H1 (cell line): ENCODE measurements around the gene FBLN5. TPM values are rescaled to one million over a fixed set of nuclear protein-coding genes. Genes with fewer than 3 reads are reported as not detected.

ENCODE experiments used
- CTCF ChIA-PET: fragments of 300-600 bp; sonication (Branson Sonifier 250); formaldehyde crosslinking; loops from one replicate; lab custom pipeline; 2021; ENCODE audit not compliant: partially characterized antibody; lab: Charles Lee
- POLR2A ChIA-PET: fragments of 300-600 bp; sonication (Branson Sonifier 250); formaldehyde crosslinking; loops from one replicate; lab custom pipeline; 2021; ENCODE audit warnings: inconsistent platforms; ENCODE audit not compliant: partially characterized antibody; lab: Charles Lee
- DNase-seq, 2 experiments: peaks; one replicate each; pipeline versions ENCODE4 v3.0.0 to v3.0.0-alpha.2; 2010 to 2022; ENCODE audit warnings: low spot score in 2 of 2, low read depth in 1 of 2, mixed read lengths in 1 of 2
- FAIRE-seq: peaks from 2 replicates; lab custom pipeline; 2011; peaks lifted over from hg19 to GRCh38; lab: Jason Lieb, UNC
- H2AFZ ChIP-seq: 2 replicates; pipeline ENCODE4 v1.8.1; 2012; ENCODE audit warnings: low read length, inconsistent platforms
- H2AK5ac ChIP-seq: 2 replicates; pipeline ENCODE4 v1.6.1; 2013; ENCODE audit warnings: low read depth, low read length
- H2BK120ac ChIP-seq: replicated peaks from 2 replicates; pipeline ENCODE3; 2013; ENCODE audit warnings: low read depth, low read length, inconsistent platforms
- H2BK12ac ChIP-seq: 2 replicates; pipeline ENCODE4 v1.6.1; 2013; ENCODE audit warnings: low read depth, low read length
- H2BK15ac ChIP-seq: 2 replicates; pipeline ENCODE4 v1.6.1; 2013; ENCODE audit warnings: low read length
- H2BK20ac ChIP-seq: 2 replicates; pipeline ENCODE4 v1.6.1; 2013; ENCODE audit warnings: low read length
- H2BK5ac ChIP-seq: 2 replicates; pipeline ENCODE4 v1.6.1; 2013; ENCODE audit warnings: low read depth, low read length
- H3K14ac ChIP-seq: 2 replicates; pipeline ENCODE4 v1.6.1; 2013; ENCODE audit warnings: inconsistent platforms; ENCODE audit not compliant: insufficient read length
- H3K18ac ChIP-seq: 2 replicates; pipeline ENCODE4 v1.6.1; 2013; ENCODE audit warnings: low read length; ENCODE audit errors: extremely low read depth
- H3K23ac ChIP-seq: 2 replicates; pipeline ENCODE4 v1.6.1; 2013; ENCODE audit warnings: inconsistent platforms; ENCODE audit not compliant: insufficient read length
- H3K23me2 ChIP-seq: 2 replicates; pipeline ENCODE4 v1.6.1; 2013; ENCODE audit warnings: low read depth, low read length
- H3K27ac ChIP-seq: 2 replicates; pipeline ENCODE4 v1.6.1; 2011; ENCODE audit warnings: low read depth, low read length, inconsistent platforms
- H3K27me3 ChIP-seq, 4 experiments: replicated peaks in 1 of 4; 1 replicate in 1 of 4; 2 replicates in 3 of 4; pipeline versions ENCODE4 v1.6.1 to v1.8.1; 2011 to 2013; ENCODE audit warnings: low read length in 3 of 4, mild to moderate bottlenecking in 3 of 4, inconsistent platforms in 2 of 4, mixed read lengths in 2 of 4, moderate library complexity in 1 of 4; ENCODE audit not compliant: control insufficient read depth in 3 of 4, insufficient read depth in 3 of 4; ENCODE audit errors: extremely low read depth in 1 of 4
- H3K36me3 ChIP-seq, 4 experiments: 2 replicates each; pipeline versions ENCODE4 v1.6.1 to v1.8.1; 2011 to 2013; ENCODE audit warnings: mild to moderate bottlenecking in 4 of 4, low read length in 3 of 4, moderate library complexity in 2 of 4, control low read depth in 1 of 4, inconsistent platforms in 1 of 4; ENCODE audit not compliant: insufficient read depth in 4 of 4, control insufficient read depth in 2 of 4
- H3K4ac ChIP-seq: replicated peaks from 2 replicates; pipeline ENCODE3; 2013; ENCODE audit warnings: low read length, low read depth, mixed read lengths, inconsistent platforms; ENCODE audit not compliant: insufficient read length
- H3K4me1 ChIP-seq, 4 experiments: replicated peaks in 1 of 4; 1 replicate in 1 of 4; 2 replicates in 3 of 4; pipeline versions ENCODE4 v1.6.1 to v1.8.1; 2011 to 2013; ENCODE audit warnings: low read length in 3 of 4, inconsistent platforms in 2 of 4, mixed read lengths in 1 of 4; ENCODE audit not compliant: insufficient read depth in 4 of 4, control insufficient read depth in 3 of 4
- H3K4me2 ChIP-seq, 2 experiments: 2 replicates each; pipeline versions ENCODE4 v1.6.1 to v1.8.1; 2011 to 2013; ENCODE audit warnings: low read depth in 2 of 2, low read length in 2 of 2, control low read depth in 1 of 2, inconsistent platforms in 1 of 2, mild to moderate bottlenecking in 1 of 2; ENCODE audit not compliant: insufficient read depth in 1 of 2
- H3K4me3 ChIP-seq, 4 experiments: fragments of 200-600, 300-600 bp in 1 of 4; sonication (generic), shearing (Covaris generic), sonication (Bioruptor Twin) in 1 of 4; 2 replicates each; pipeline versions ENCODE4 v1.5.1 to v1.8.1; 2011 to 2016; ENCODE audit warnings: low read length in 4 of 4, low read depth in 3 of 4, control low read depth in 2 of 4, inconsistent platforms in 2 of 4, mild to moderate bottlenecking in 2 of 4, mixed read lengths in 1 of 4, moderate library complexity in 1 of 4; ENCODE audit not compliant: insufficient read depth in 2 of 4; ENCODE audit errors: extremely low read depth in 1 of 4
- H3K56ac ChIP-seq: replicated peaks from 2 replicates; pipeline ENCODE3; 2013; ENCODE audit warnings: low read depth, mild to moderate bottlenecking, mixed read lengths, low read length, inconsistent platforms; ENCODE audit not compliant: insufficient read length
- H3K79me1 ChIP-seq: 2 replicates; pipeline ENCODE4 v1.6.1; 2013; ENCODE audit warnings: low read depth, low read length, control low read depth
- H3K79me2 ChIP-seq, 2 experiments: 2 replicates each; pipeline versions ENCODE4 v1.6.1 to v1.8.1; 2012 to 2013; ENCODE audit warnings: low read length in 2 of 2, mild to moderate bottlenecking in 2 of 2, inconsistent platforms in 1 of 2; ENCODE audit not compliant: insufficient read depth in 2 of 2, control insufficient read depth in 1 of 2
- H3K9ac ChIP-seq, 4 experiments: replicated peaks in 1 of 4; 1 replicate in 1 of 4; 2 replicates in 3 of 4; pipeline versions ENCODE4 v1.6.1 to v1.8.1; 2011 to 2013; ENCODE audit warnings: low read depth in 3 of 4, low read length in 3 of 4, control low read depth in 2 of 4, mild to moderate bottlenecking in 2 of 4, moderate library complexity in 2 of 4, inconsistent platforms in 1 of 4; ENCODE audit errors: extremely low read depth in 1 of 4
- H3K9me3 ChIP-seq, 2 experiments: 2 replicates each; pipeline versions ENCODE4 v1.6.1 to v1.8.1; 2012 to 2013; ENCODE audit warnings: mild to moderate bottlenecking in 2 of 2, moderate library complexity in 2 of 2, control low read depth in 1 of 2, inconsistent platforms in 1 of 2, low read depth in 1 of 2, low read length in 1 of 2, mixed read lengths in 1 of 2; ENCODE audit not compliant: insufficient read depth in 2 of 2
- H4K20me1 ChIP-seq, 2 experiments: replicated peaks in 1 of 2; 2 replicates each; pipeline versions ENCODE3 to v1.8.1; 2011 to 2013; ENCODE audit warnings: inconsistent platforms in 2 of 2, low read length in 2 of 2, mild to moderate bottlenecking in 1 of 2; ENCODE audit not compliant: insufficient read depth in 2 of 2, control insufficient read depth in 1 of 2
- H4K5ac ChIP-seq: 2 replicates; pipeline ENCODE4 v1.6.1; 2013; ENCODE audit warnings: low read length, low read depth, mixed read lengths, inconsistent platforms; ENCODE audit not compliant: insufficient read length
- H4K8ac ChIP-seq: 2 replicates; pipeline ENCODE4 v1.8.0; 2013; ENCODE audit warnings: mild to moderate bottlenecking, moderate library complexity, low read length, inconsistent platforms; ENCODE audit not compliant: insufficient read depth; ENCODE audit errors: extremely low read depth
- H4K91ac ChIP-seq: replicated peaks from 2 replicates; pipeline ENCODE3; 2013; ENCODE audit warnings: low read length, mixed read lengths, inconsistent platforms; ENCODE audit not compliant: insufficient read length
- CBX8 ChIP-seq: fragments of 300-800, 300-1000 bp; sonication (generic); IDR thresholded peaks from 2 replicates; pipeline ENCODE4 v1.7.1; 2016; ENCODE audit warnings: low read depth, low read length, borderline replicate concordance
- CEBPB ChIP-seq: IDR thresholded peaks from 2 replicates; pipeline ENCODE4 v1.6.1; 2012; ENCODE audit warnings: low read depth, low read length
- CHD2 ChIP-seq: IDR thresholded peaks from 2 replicates; pipeline ENCODE4 v1.6.1; 2012; ENCODE audit warnings: low read length, improper control_type of control experiment
- CREB1 ChIP-seq: IDR thresholded peaks from 2 replicates; pipeline ENCODE4 v1.6.1; 2012; ENCODE audit warnings: inconsistent platforms
- EP300 ChIP-seq, 2 experiments: IDR thresholded peaks; 1 replicate in 1 of 2; 2 replicates in 1 of 2; pipeline ENCODE4 v1.6.1; 2011 to 2012; ENCODE audit warnings: low read depth in 2 of 2, low read length in 2 of 2, mild to moderate bottlenecking in 2 of 2, borderline replicate concordance in 1 of 2, inconsistent platforms in 1 of 2, moderate library complexity in 1 of 2
- HDAC2 ChIP-seq, 2 experiments: fragments of 300-600 bp in 1 of 2; sonication (generic) in 1 of 2; IDR thresholded peaks; 2 replicates each; pipeline ENCODE4 v1.6.1; 2011 to 2012; ENCODE audit warnings: low read depth in 2 of 2, low read length in 2 of 2, mild to moderate bottlenecking in 2 of 2, moderate library complexity in 2 of 2, borderline replicate concordance in 1 of 2, inconsistent platforms in 1 of 2
- KDM1A ChIP-seq: fragments of 200-600, 300-600 bp; sonication (generic); IDR thresholded peaks from 2 replicates; pipeline ENCODE4 v1.7.1; 2016; ENCODE audit warnings: mild to moderate bottlenecking, low read length, borderline replicate concordance
- KDM4A ChIP-seq: IDR thresholded peaks from one replicate; pipeline ENCODE4 v1.7.1; 2012; ENCODE audit warnings: low read depth, mild to moderate bottlenecking, moderate library complexity, low read length, inconsistent platforms; ENCODE audit not compliant: severe bottlenecking
- NANOG ChIP-seq: IDR thresholded peaks from 2 replicates; pipeline ENCODE4 v1.6.1; 2011; ENCODE audit warnings: low read length, low read depth, mild to moderate bottlenecking, inconsistent platforms; ENCODE audit not compliant: insufficient read depth, poor library complexity, severe bottlenecking
- POU5F1 ChIP-seq: IDR thresholded peaks from 2 replicates; pipeline ENCODE4 v1.6.1; 2011; ENCODE audit warnings: low read depth, mild to moderate bottlenecking, low read length, moderate library complexity
- RXRA ChIP-seq: IDR thresholded peaks from 2 replicates; pipeline ENCODE4 v1.6.1; 2011; ENCODE audit warnings: low read depth, mild to moderate bottlenecking, low read length, moderate library complexity; ENCODE audit not compliant: insufficient read depth
- SIRT6 ChIP-seq: IDR thresholded peaks from one replicate; pipeline ENCODE4 v1.7.1; 2012; ENCODE audit warnings: low read length, inconsistent platforms
- SIX5 ChIP-seq: IDR thresholded peaks from 2 replicates; pipeline ENCODE4 v1.6.1; 2011; ENCODE audit warnings: mild to moderate bottlenecking, low read depth, low read length
- SP2 ChIP-seq: IDR thresholded peaks from 2 replicates; pipeline ENCODE4 v1.6.1; 2012; ENCODE audit warnings: mild to moderate bottlenecking, low read length, inconsistent platforms
- TBP ChIP-seq: IDR thresholded peaks from 2 replicates; pipeline ENCODE4 v1.6.1; 2011; ENCODE audit warnings: low read depth, low read length, improper control_type of control experiment
- WGBS, 2 experiments: shearing (Covaris generic) in 1 of 2; methylation state at CpG; one replicate each; pipeline versions ENCODE4 v1.1.6 to v1.1.7; 2013 to 2015; ENCODE audit warnings: low lambda C conversion rate in 2 of 2, mixed read lengths in 2 of 2, inconsistent platforms in 1 of 2, low coverage in 1 of 2, missing lambda C conversion rate in 1 of 2; ENCODE audit not compliant: insufficient replicate concordance in 2 of 2, insufficient coverage in 1 of 2, insufficient read length in 1 of 2; ENCODE audit errors: extremely low coverage in 1 of 2, missing lambda C conversion rate in 1 of 2; 5-methylcytosine and 5-hydroxymethylcytosine counted together
- polyA plus RNA-seq, 7 experiments: library from polyadenylated mRNA; depleted of rRNA in 3 of 7; stranded (reverse) in 5 of 7; unstranded in 2 of 7; fragments of >200 nt in 5 of 7; fragments of 200-250 nt in 2 of 7; gene quantifications; 1 replicate in 5 of 7; 2 replicates in 1 of 7; 4 replicates in 1 of 7; pipeline versions ENCODE4 v1.2.1 to v1.2.3, GENCODE V29; 2011 to 2013; ENCODE audit warnings: missing spikeins in 2 of 7, mixed read lengths in 2 of 7
- total RNA-seq: library from RNA; stranded (reverse); fragmentation: NEBNext Ultra II Directional; extraction: Animal tissue kit (Norgen Biotek cat#: 25700); gene quantifications from 2 replicates; pipeline ENCODE4 v1.2.1, GENCODE V29; 2021

FBLN5 gene
- total and polyA plus RNA-seq, 2 of the 8 experiments (the other 6 are each of a cell fraction or from before 2014, with no cell fraction given), result 0.88 to 3.5 TPM

DNA sequence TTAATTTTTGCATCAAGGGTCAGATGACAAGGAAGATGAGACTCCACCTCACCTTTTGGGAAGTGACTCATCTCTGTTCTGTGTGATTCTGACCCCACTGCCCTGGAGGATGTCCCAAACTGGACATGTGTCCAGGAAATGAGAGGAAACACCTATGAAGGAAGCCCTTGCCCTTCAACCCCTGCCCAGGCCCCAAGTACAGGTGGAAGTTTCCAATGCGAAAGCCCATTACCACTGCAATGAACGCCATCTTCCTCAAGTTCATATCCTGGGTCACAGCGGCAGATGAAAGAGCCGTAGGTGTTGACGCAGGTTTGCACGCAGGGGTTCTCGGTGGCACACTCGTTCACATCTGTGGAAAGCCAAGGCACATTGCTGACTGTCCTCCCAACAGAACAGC is 60.5 kb downstream of the FBLN5 start:
- no peak overlapping the region for H3K4me3 ChIP-seq
- no peaks in the 10 kb centered on the region for H3K27me3 ChIP-seq
- H3K14ac ChIP-seq, result no peak overlapping the region
- no peak overlapping the region for H3K23ac ChIP-seq
- H4K5ac ChIP-seq, result no peak overlapping the region
- H2BK5ac ChIP-seq, result no peak overlapping the region
- no peak overlapping the region for H2AFZ ChIP-seq
- H4K20me1 ChIP-seq, result no peaks in the 10 kb centered on the region
- H3K4me2 ChIP-seq, result no peak overlapping the region
- DNase-seq, result no peak
- ChIA-PET POLR2A (no interaction called here), CTCF (no interaction called here)
- no peak overlapping the region for H4K91ac ChIP-seq
- no peak overlapping the region for H3K56ac ChIP-seq
- no peaks in the 10 kb centered on the region for H3K79me1 ChIP-seq
- no peak overlapping the region for H3K4ac ChIP-seq
- no peak overlapping the region for H4K8ac ChIP-seq
- no peak overlapping the region for H2BK15ac ChIP-seq
- no peak overlapping the region for H3K9ac ChIP-seq
- H3K79me2 ChIP-seq, result no peaks in the 10 kb centered on the region
- no peaks in the 10 kb centered on the region for H3K9me3 ChIP-seq
- FAIRE-seq, result no peak
- H2BK120ac ChIP-seq, result no peak overlapping the region
- H3K18ac ChIP-seq, result no peak overlapping the region
- no peaks in the 10 kb centered on the region; a peak in 1 of 7 replicates for H3K4me1 ChIP-seq
- H3K23me2 ChIP-seq, result no peaks in the 10 kb centered on the region
- H3K36me3 ChIP-seq, result no peaks in the 10 kb centered on the region
- H2AK5ac ChIP-seq, result no peak overlapping the region
- H2BK12ac ChIP-seq, result no peak overlapping the region
- H3K27ac ChIP-seq, result no peak overlapping the region
- WGBS, 2 experiments, result 96% methylated on average over 8 of the region's 8 CpGs; no CpG with 5 or more reads in 1 of the 2 experiments
- H2BK20ac ChIP-seq, result no peak overlapping the region
- TF ChIP-seq CHD2 (no peak), EP300 (IDR thresholded peaks at IDR 0.05; ENCODE audit: borderline replicate concordance in 1 of 2, low read depth in 2 of 2, low read length in 2 of 2) (no peak), SIRT6 (no peak), HDAC2 (IDR thresholded peaks at IDR 0.05; ENCODE audit: borderline replicate concordance in 1 of 2, low read depth in 2 of 2, low read length in 2 of 2) (no peak), KDM1A (no peak), CREB1 (no peak), CBX8 (no peak), SIX5 (no peak), TBP (no peak), NANOG (no peak), SP2 (no peak), RXRA (no peak), POU5F1 (no peak), KDM4A (no peak), CEBPB (no peak)
